ENCODE measurements around the gene DFFB. TPM values are rescaled to one million over a fixed set of nuclear protein-coding genes. Genes with fewer than 3 reads are reported as not detected.

The DFFB gene
- total RNA-seq, 4 donors from 2014 or later, result 1.3 to 3.6 (median 3.1) TPM

DNA sequence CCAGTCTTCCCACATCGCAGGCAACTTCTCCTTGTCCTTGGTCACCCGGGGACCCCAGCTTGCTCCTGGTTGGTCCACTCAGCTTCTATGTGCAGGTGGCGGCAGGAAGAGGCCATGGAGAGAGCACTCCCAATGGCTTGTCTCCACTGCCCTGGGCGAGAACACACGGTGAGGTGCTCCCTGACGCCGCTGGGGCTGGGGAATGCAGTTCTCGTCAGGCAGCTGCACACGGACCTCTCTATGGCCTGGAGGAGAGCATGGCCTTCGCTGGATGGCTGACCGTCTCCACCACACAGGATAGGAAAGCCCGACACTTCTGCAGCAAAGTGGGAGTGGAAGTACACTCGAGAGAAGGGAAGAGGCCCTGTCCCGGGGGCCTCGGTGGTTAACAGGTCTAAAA, 31.0 kb downstream of the DFFB start:
- Histone ChIP-seq H3K27me3 (no peaks in the 10 kb centered on the region), H3K27ac (no peak overlapping the region), H3K9me3 (no peaks in the 10 kb centered on the region), H3K36me3 (peaks cover 3 to 70% of the 10 kb centered on the region in 2 donors), H3K4me1 (peaks cover 8% of the 10 kb centered on the region in 2 donors), H3K4me3 (no peak overlapping the region)
- TF ChIP-seq CTCF (IDR thresholded peaks at IDR 0.05 in 4 of 5, conservative IDR thresholded peaks at IDR 0.05 in 1 of 5), result no peak
- no peak for TF ChIP-seq POLR2A (IDR thresholded peaks at IDR 0.05)
- in situ Hi-C loops (cut with MboI; ENCODE audit: low sequenced_read_pairs in 4 of 4) (loop anchor here in 1 of 4 donors (25.0 kb wide), 1 partner anchor 101 kb away; the partner anchor contains the start of gene LRRC47), intact Hi-C loops (cut with DNase I; ENCODE audit: low total_unique reads) (no loop called here)
- ATAC-seq, result no peak
- DNase-seq, result no peak

DNA sequence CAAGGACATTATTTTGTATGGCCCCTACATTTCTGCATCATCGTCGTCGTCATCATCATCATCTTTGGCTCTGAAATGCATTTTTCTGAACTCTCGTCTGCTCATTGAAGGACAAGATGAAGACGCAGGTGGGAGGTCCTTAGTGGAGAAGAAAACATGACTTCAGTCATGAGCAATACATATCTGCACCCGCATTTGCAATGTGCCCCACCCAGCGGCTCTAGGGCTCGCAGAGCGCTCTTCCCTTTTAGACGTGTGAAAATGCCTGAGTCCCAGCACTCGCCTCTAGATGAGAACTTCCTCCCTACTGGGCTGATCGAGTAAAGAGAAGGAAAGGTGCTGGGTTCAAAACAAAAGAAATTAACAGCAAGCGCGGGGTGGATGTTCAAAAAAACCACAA, 32.7 kb downstream of the DFFB start:
- Histone ChIP-seq H3K4me3 (no peak overlapping the region), H3K27me3 (no peaks in the 10 kb centered on the region), H3K36me3 (peaks cover 3 to 56% of the 10 kb centered on the region in 2 donors), H3K4me1 (peaks cover 10 to 14% of the 10 kb centered on the region in 2 donors), H3K27ac (no peak overlapping the region), H3K9me3 (no peaks in the 10 kb centered on the region)
- intact Hi-C loops (cut with DNase I; ENCODE audit: low total_unique reads), result no loop called here
- ATAC-seq (no peak), DNase-seq (no peak)
- TF ChIP-seq POLR2A (IDR thresholded peaks at IDR 0.05) (no peak), CTCF (IDR thresholded peaks at IDR 0.05 in 4 of 5, conservative IDR thresholded peaks at IDR 0.05 in 1 of 5) (no peak)
- in situ Hi-C loops (cut with MboI; ENCODE audit: low sequenced_read_pairs in 4 of 4), result loop anchor here in 1 of 4 donors (25.0 kb wide), 1 partner anchor 103 kb away; the partner anchor contains the start of gene LRRC47

- in situ Hi-C loops (cut with MboI; ENCODE audit: low sequenced_read_pairs in 4 of 4), result loop anchor here in 1 of 4 donors (25.0 kb wide), 1 partner anchor 103 kb away; the partner anchor contains the start of gene LRRC47
Measured at GRCh38 chr1:3890389-3891328, 33.4 kb downstream of the DFFB start.

GRCh38 chr1:3891329-3891865, 34.1 kb downstream of the DFFB start:
- no peak overlapping the region for H3K4me3 ChIP-seq
- intact Hi-C loops (cut with DNase I; ENCODE audit: low total_unique reads) (no loop called here), in situ Hi-C loops (cut with MboI; ENCODE audit: low sequenced_read_pairs in 4 of 4) (loop anchor here in 1 of 4 donors (25.0 kb wide), 1 partner anchor 104 kb away; the partner anchor contains the start of gene LRRC47)
- H3K27me3 ChIP-seq, result no peaks in the 10 kb centered on the region
- no peak overlapping the region for H3K27ac ChIP-seq
- H3K36me3 ChIP-seq, result peaks cover 3 to 42% of the 10 kb centered on the region in 2 donors
- DNase-seq, result no peak
- peaks cover 10 to 14% of the 10 kb centered on the region in 2 donors for H3K4me1 ChIP-seq
- ATAC-seq, result no peak
- no peaks in the 10 kb centered on the region for H3K9me3 ChIP-seq
- TF ChIP-seq POLR2A (IDR thresholded peaks at IDR 0.05), result no peak
- TF ChIP-seq CTCF (IDR thresholded peaks at IDR 0.05 in 4 of 5, conservative IDR thresholded peaks at IDR 0.05 in 1 of 5), result no peak

More at GRCh38 chr1:3890389-3891328, 33.4 kb downstream of the DFFB start:
- TF ChIP-seq CTCF (IDR thresholded peaks at IDR 0.05 in 4 of 5, conservative IDR thresholded peaks at IDR 0.05 in 1 of 5) (no peak), POLR2A (IDR thresholded peaks at IDR 0.05) (no peak)
- peaks cover 3 to 50% of the 10 kb centered on the region in 2 donors for H3K36me3 ChIP-seq
- H3K27ac ChIP-seq, result no peak overlapping the region
- peaks cover 10 to 14% of the 10 kb centered on the region in 2 donors for H3K4me1 ChIP-seq
- DNase-seq, result no peak
- no peaks in the 10 kb centered on the region for H3K9me3 ChIP-seq
- H3K27me3 ChIP-seq, result no peaks in the 10 kb centered on the region
- intact Hi-C loops (cut with DNase I; ENCODE audit: low total_unique reads), result no loop called here
- no peak for ATAC-seq
- H3K4me3 ChIP-seq, result no peak overlapping the region
